AG09319 (cell line): ENCODE data around the gene TNFSF15.

Source experiments
- DNase-seq: peaks from one replicate; pipeline ENCODE4 v3.0.0-alpha.2; 2010; ENCODE audit warnings: low read depth; ENCODE audit errors: extremely low read depth
- TF ChIP-seq, protein P1 (sequence below): IDR thresholded peaks from 2 replicates; pipeline ENCODE4 v1.5.1; 2011; ENCODE audit warnings: low read depth, mild to moderate bottlenecking, inconsistent platforms, low read length, moderate library complexity

The TNFSF15 gene

DNA sequence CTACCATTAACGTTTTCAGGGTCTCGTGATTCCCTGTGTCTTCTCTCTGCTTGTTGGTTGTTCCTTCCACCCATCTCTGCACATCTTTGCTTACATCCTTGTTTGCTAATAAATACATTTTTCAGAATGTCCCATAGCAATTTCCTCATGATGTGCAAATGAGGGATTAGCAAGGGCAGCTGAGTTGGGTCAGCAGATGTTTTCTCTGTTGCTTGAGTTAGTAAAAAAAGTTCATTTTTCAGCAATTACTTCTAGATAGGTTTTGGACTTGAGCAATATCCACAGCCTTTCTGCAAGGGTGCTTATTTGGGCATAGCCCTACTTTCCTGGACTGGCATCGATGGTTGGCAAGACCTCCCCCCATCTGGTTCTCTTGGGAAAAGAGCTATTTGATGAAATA is 4.8 kb upstream of the TNFSF15 start:
- TF ChIP-seq, protein P1, sequence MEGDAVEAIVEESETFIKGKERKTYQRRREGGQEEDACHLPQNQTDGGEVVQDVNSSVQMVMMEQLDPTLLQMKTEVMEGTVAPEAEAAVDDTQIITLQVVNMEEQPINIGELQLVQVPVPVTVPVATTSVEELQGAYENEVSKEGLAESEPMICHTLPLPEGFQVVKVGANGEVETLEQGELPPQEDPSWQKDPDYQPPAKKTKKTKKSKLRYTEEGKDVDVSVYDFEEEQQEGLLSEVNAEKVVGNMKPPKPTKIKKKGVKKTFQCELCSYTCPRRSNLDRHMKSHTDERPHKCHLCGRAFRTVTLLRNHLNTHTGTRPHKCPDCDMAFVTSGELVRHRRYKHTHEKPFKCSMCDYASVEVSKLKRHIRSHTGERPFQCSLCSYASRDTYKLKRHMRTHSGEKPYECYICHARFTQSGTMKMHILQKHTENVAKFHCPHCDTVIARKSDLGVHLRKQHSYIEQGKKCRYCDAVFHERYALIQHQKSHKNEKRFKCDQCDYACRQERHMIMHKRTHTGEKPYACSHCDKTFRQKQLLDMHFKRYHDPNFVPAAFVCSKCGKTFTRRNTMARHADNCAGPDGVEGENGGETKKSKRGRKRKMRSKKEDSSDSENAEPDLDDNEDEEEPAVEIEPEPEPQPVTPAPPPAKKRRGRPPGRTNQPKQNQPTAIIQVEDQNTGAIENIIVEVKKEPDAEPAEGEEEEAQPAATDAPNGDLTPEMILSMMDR = no peak
- no peak for DNase-seq

DNA sequence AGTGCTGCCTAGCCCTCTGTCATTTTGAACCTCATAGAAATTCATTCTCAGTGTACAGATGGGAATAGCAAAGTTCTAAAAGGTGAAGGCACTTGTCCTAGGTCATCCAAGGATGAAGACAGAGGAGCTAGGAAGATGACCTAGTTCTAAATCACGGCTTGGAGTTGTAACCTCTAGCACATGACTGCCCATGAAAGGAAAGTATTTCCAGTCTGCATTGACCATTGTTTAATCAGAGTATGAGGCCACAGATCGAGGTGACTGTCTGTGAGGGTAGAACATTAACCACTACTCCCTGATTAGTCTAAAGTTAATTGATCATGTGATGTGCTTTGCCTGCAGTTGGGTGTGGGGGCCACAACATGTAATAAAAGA is 674 bp upstream of the TNFSF15 start:
- TF ChIP-seq, protein P1 = no peak

GRCh38 chr9:114804505-114804904 is 1.3 kb downstream of the TNFSF15 start:
- no peak for DNase-seq
- TF ChIP-seq, protein P1 = no peak

More for the DNA sequence above, 674 bp upstream of the TNFSF15 start:
- DNase-seq = no peak

DNA sequence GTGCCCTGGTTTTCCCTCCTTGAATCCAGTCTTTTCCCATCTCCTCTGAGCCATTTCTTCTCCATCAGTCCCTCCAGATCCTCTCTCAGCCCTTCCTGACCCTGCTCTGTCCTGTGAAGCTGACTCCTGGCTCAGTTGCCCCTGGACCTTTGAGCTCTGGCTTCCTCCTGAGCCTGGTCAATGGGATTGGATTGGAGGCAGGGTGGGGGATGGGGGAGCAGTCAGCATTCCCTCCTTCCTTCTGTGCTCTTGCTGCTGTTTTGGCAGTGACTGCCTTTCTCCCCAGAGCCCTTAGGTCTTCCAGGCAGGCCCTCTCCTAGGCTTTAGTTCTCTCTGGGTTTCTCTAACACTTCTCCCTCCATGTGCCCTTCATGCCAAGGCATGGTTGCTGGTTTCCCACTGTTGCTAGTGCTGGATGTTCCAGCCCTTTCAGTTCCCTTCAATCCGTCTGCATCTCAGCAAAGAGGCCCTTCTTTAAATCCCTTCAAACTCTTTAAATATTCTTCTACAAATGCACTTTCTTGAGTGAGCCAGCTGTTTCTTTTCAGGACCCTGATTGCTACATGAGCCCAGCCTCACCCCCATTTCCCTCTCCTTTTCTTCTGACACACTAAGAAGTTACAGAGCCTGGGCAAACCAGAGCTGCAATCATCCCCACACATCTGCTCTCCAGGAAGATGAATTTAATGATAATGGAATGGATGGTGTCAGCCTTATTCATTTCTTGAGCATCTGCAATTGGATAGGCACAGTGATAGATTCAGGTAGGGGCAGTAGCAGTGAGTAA is 2.2 kb downstream of the TNFSF15 start:
- TF ChIP-seq, protein P1 = no peak
- no peak for DNase-seq

DNA sequence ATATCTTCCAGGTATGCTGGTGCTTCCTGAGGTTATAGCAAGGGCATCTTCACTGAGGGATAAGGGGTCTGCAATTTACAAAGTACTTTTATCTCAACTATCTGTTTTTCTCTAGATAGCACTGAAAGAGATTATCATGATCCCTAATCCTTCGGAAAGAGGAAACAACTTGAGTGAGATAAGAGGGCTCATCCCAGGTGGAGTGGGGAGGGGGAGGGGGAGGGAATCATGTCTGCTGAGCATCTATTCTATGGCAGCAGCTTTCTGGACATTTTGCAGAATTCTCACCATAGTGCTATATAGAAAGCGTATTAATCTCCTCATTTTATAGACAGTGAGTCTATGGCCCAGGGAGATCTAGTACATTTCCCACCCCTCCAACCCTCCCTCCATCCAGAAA is 5.9 kb downstream of the TNFSF15 start:
- TF ChIP-seq, protein P1 = no peak
- DNase-seq = no peak

- no peak for DNase-seq
- TF ChIP-seq, protein P1 = no peak
These were observed 6.4 kb downstream of the TNFSF15 start for GRCh38 chr9:114799441-114799840.

GRCh38 chr9:114798780-114799427 is 6.9 kb downstream of the TNFSF15 start:
- no peak for DNase-seq
- TF ChIP-seq, protein P1 = no peak
